HCT116 (cell line): ENCODE measurements around the gene NEMP2. TPM values are rescaled to one million over a fixed set of nuclear protein-coding genes. Genes with fewer than 3 reads are reported as not detected.

ENCODE experiments used
- ATAC-seq: fragments of 200-7000 bp; cut with Tn5 transposase; 2 replicates; pipeline ENCODE4 v1.9.1; 2020; ENCODE audit warnings: mild to moderate bottlenecking, moderate library complexity
- BruUV-seq: library from RNA; stranded (reverse); fragments of 400-500 nt; replicated peaks from 2 replicates; lab custom pipeline; 2021; lab: Mats Ljungman, UMichigan
- CTCF ChIA-PET: fragments of 300-600 bp; sonication (Branson Sonifier 250); formaldehyde crosslinking; loops from one replicate; lab custom pipeline; 2021; ENCODE audit warnings: antibody characterized with exemption; lab: Charles Lee
- POLR2A ChIA-PET: fragments of 300-600, 350-600 bp; sonication (Branson Sonifier 250); formaldehyde crosslinking; loops from one replicate; lab custom pipeline; 2021; ENCODE audit warnings: antibody characterized with exemption; lab: Charles Lee
- RAD21 ChIA-PET, 2 experiments: fragments of 300-600 bp; sonication (Branson Sonifier 250); formaldehyde crosslinking; loops; one replicate each; lab custom pipeline; 2023; ENCODE audit warnings: low total read pairs in 2 of 2; ENCODE audit not compliant: uncharacterized antibody in 2 of 2, unreplicated experiment in 2 of 2, low non-redundant PET in 1 of 2; lab: Charles Lee
- DNase-seq: peaks from one replicate; pipeline ENCODE4 v3.0.0-alpha.2; 2010; ENCODE audit warnings: low read depth, low spot score
- H2AFZ ChIP-seq: fragments of 200-600 bp; shearing (Covaris generic), sonication (generic); 2 replicates; pipeline ENCODE4 v1.6.1; 2017; ENCODE audit warnings: low read depth, mixed run types, mixed read lengths, antibody characterized with exemption, low read length; ENCODE audit not compliant: poor library complexity, severe bottlenecking
- H3K27ac ChIP-seq: 2 replicates; pipeline ENCODE4 v1.5.1; 2012; ENCODE audit warnings: low read depth, low read length
- H3K27me3 ChIP-seq: fragments of 200-600 bp; sonication (generic); 2 replicates; pipeline ENCODE4 v1.6.1; 2016; ENCODE audit warnings: mixed run types, low read length, mixed read lengths; ENCODE audit not compliant: insufficient read depth
- H3K36me3 ChIP-seq, 2 experiments: fragments of 200-500 bp in 1 of 2; fragments of 200-600 bp in 1 of 2; sonication (Bioruptor generic) in 1 of 2; sonication (generic) in 1 of 2; 2 replicates each; pipeline versions ENCODE4 v1.5.1 to v1.6.1; 2014 to 2016; ENCODE audit warnings: low read length in 2 of 2, inconsistent platforms in 1 of 2, mixed read lengths in 1 of 2, mixed run types in 1 of 2; ENCODE audit not compliant: insufficient read depth in 2 of 2, control insufficient read depth in 1 of 2
- H3K4me1 ChIP-seq, 2 experiments: fragments of 200-600 bp in 1 of 2; sonication (generic) in 1 of 2; 2 replicates each; pipeline versions ENCODE4 v1.5.1 to v1.6.1; 2012 to 2017; ENCODE audit warnings: low read length in 2 of 2, inconsistent platforms in 1 of 2, mild to moderate bottlenecking in 1 of 2, mixed read lengths in 1 of 2, mixed run types in 1 of 2, moderate library complexity in 1 of 2; ENCODE audit not compliant: insufficient read depth in 2 of 2, control insufficient read depth in 1 of 2
- H3K4me2 ChIP-seq: fragments of 200-600 bp; sonication (generic); 2 replicates; pipeline ENCODE4 v1.6.1; 2017; ENCODE audit warnings: mixed run types, low read length, mixed read lengths
- H3K4me3 ChIP-seq, 2 experiments: fragments of 200-600 bp in 1 of 2; sonication (generic) in 1 of 2; replicated peaks in 1 of 2; 2 replicates each; pipeline ENCODE4 v1.5.1; 2011 to 2016; ENCODE audit warnings: low read length in 2 of 2, control low read depth in 1 of 2, low read depth in 1 of 2, mild to moderate bottlenecking in 1 of 2, mixed read lengths in 1 of 2, mixed run types in 1 of 2
- H3K79me2 ChIP-seq: fragments of 200-600 bp; sonication (generic); 2 replicates; pipeline ENCODE4 v1.6.1; 2017; ENCODE audit warnings: mild to moderate bottlenecking, mixed run types, low read length, moderate library complexity, mixed read lengths; ENCODE audit not compliant: insufficient read depth
- H3K9ac ChIP-seq: fragments of 200-600 bp; sonication (generic); 2 replicates; pipeline ENCODE4 v1.6.1; 2016; ENCODE audit warnings: low read length, mixed read lengths
- H3K9me2 ChIP-seq: fragments of 200-600 bp; sonication (generic), shearing (Covaris generic); 2 replicates; pipeline ENCODE4 v1.6.1; 2017; ENCODE audit warnings: mixed run types, mild to moderate bottlenecking, moderate library complexity; ENCODE audit not compliant: insufficient read depth
- H3K9me3 ChIP-seq, 2 experiments: fragments of 200-500 bp in 1 of 2; fragments of 200-600 bp in 1 of 2; sonication (Bioruptor generic) in 1 of 2; sonication (generic) in 1 of 2; 2 replicates each; pipeline ENCODE4 v1.6.1; 2014 to 2017; ENCODE audit warnings: low read length in 2 of 2, mixed read lengths in 2 of 2, inconsistent platforms in 1 of 2, low read depth in 1 of 2, mild to moderate bottlenecking in 1 of 2, mixed run types in 1 of 2, moderate library complexity in 1 of 2; ENCODE audit not compliant: control insufficient read depth in 1 of 2, insufficient read depth in 1 of 2
- H4K20me1 ChIP-seq: fragments of 200-600 bp; sonication (generic), shearing (Covaris generic); 2 replicates; pipeline ENCODE4 v1.6.1; 2017; ENCODE audit warnings: mixed run types, mild to moderate bottlenecking, moderate library complexity; ENCODE audit not compliant: insufficient read depth
- ATF3 ChIP-seq: IDR thresholded peaks from 2 replicates; pipeline ENCODE4 v1.6.1; 2012
- CBX3 ChIP-seq: IDR thresholded peaks from 2 replicates; pipeline ENCODE4 v1.6.1; 2012; ENCODE audit warnings: low read depth
- CEBPB ChIP-seq: IDR thresholded peaks from 2 replicates; pipeline ENCODE4 v1.6.1; 2012; ENCODE audit warnings: low read depth
- EGR1 ChIP-seq: IDR thresholded peaks from 2 replicates; pipeline ENCODE4 v1.6.1; 2012; ENCODE audit warnings: low read depth
- ELF1 ChIP-seq: IDR thresholded peaks from 2 replicates; pipeline ENCODE4 v1.6.1; 2012; ENCODE audit warnings: low read depth, borderline replicate concordance
- EZH2 ChIP-seq: fragments of 200-600 bp; sonication (generic); IDR thresholded peaks from 2 replicates; pipeline ENCODE4 v1.6.1; 2017; ENCODE audit warnings: antibody characterized with exemption, mixed run types
- EZH2phosphoT487 ChIP-seq: fragments of 200-600 bp; IDR thresholded peaks from 2 replicates; pipeline ENCODE4 v1.6.1; 2018; ENCODE audit warnings: antibody characterized with exemption, borderline replicate concordance
- MAX ChIP-seq: IDR thresholded peaks from 2 replicates; pipeline ENCODE4 v1.6.1; 2012
- POLR2A ChIP-seq: IDR thresholded peaks from 2 replicates; pipeline ENCODE4 v1.7.0; 2011; ENCODE audit warnings: borderline replicate concordance; ENCODE audit not compliant: insufficient read depth, insufficient read length; ENCODE audit errors: extremely low read depth
- POLR2AphosphoS5 ChIP-seq: IDR thresholded peaks from 2 replicates; pipeline ENCODE4 v1.6.1; 2011; ENCODE audit warnings: mild to moderate bottlenecking, low read depth, low read length, moderate library complexity
- RAD21 ChIP-seq: IDR thresholded peaks from 2 replicates; pipeline ENCODE4 v1.6.1; 2012; ENCODE audit warnings: low read depth, mild to moderate bottlenecking
- REST ChIP-seq: IDR thresholded peaks from 2 replicates; pipeline ENCODE4 v1.6.1; 2012; ENCODE audit warnings: low read depth
- SIN3A ChIP-seq: IDR thresholded peaks from 2 replicates; pipeline ENCODE4 v1.6.1; 2012; ENCODE audit warnings: low read depth
- SP1 ChIP-seq: IDR thresholded peaks from 2 replicates; pipeline ENCODE4 v1.6.1; 2012; ENCODE audit warnings: low read depth
- TCF7L2 ChIP-seq: IDR thresholded peaks from 2 replicates; pipeline ENCODE4 v1.7.0; 2011; ENCODE audit warnings: borderline replicate concordance, inconsistent platforms; ENCODE audit not compliant: insufficient read depth, insufficient read length; ENCODE audit errors: extremely low read depth
- YY1 ChIP-seq: IDR thresholded peaks from 2 replicates; pipeline ENCODE4 v1.6.1; 2011; ENCODE audit warnings: low read length, low read depth, moderate library complexity, mild to moderate bottlenecking; ENCODE audit not compliant: insufficient replicate concordance; ENCODE audit errors: extremely low read depth
- ZBTB33 ChIP-seq: IDR thresholded peaks from 2 replicates; pipeline ENCODE4 v1.6.1; 2011; ENCODE audit warnings: mild to moderate bottlenecking, low read length, moderate library complexity; ENCODE audit not compliant: insufficient replicate concordance; ENCODE audit errors: extremely low read depth
- ZNF274 ChIP-seq: fragments of 200-500 bp; sonication (Bioruptor generic); IDR thresholded peaks from 2 replicates; pipeline ENCODE4 v1.6.1; 2014; ENCODE audit warnings: mild to moderate bottlenecking, low read depth, low read length, inconsistent platforms
- intact Hi-C: fragments of 100-400 bp; cut with micrococcal nuclease; formaldehyde crosslinking; loops from 2 replicates; pipeline ENCODE4 v1.10.0; 2022
- total RNA-seq: library from RNA; stranded (reverse); gene quantifications from one replicate; pipeline ENCODE4 v1.2.1, GENCODE V29; 2021; ENCODE audit not compliant: unreplicated experiment

The NEMP2 gene
- total RNA-seq, 1 experiment from 2014 or later: 8.6 TPM

GRCh38 chr2:190503088-190503487, 31.4 kb downstream of the NEMP2 start:
- no peaks in the 10 kb centered on the region for H4K20me1 ChIP-seq
- no peak for DNase-seq
- no TSS peak for BruUV-seq
- H3K4me3 ChIP-seq: no peak overlapping the region
- H3K9me3 ChIP-seq: no peaks in the 10 kb centered on the region
- intact Hi-C loops: no loop called here
- POLR2A ChIA-PET: no interaction called here
- H3K27me3 ChIP-seq: no peaks in the 10 kb centered on the region
- H2AFZ ChIP-seq: no peak overlapping the region
- no peak overlapping the region for H3K27ac ChIP-seq
- CTCF ChIA-PET: no interaction called here
- H3K4me1 ChIP-seq: peaks cover 2 to 5% of the 10 kb centered on the region in 2 experiments; a peak in 2 of 4 replicates
- no peak for ATAC-seq
- H3K9me2 ChIP-seq: no peaks in the 10 kb centered on the region
- H3K9ac ChIP-seq: no peak overlapping the region
- TF ChIP-seq SIN3A (no peak), TCF7L2 (no peak), ZNF274 (no peak), ZBTB33 (no peak), ATF3 (no peak), SP1 (no peak), EGR1 (no peak), POLR2A (no peak), EZH2 (no peak), CBX3 (no peak), YY1 (no peak), REST (no peak), CEBPB (no peak), MAX (no peak), EZH2phosphoT487 (no peak), ELF1 (no peak), RAD21 (no peak), POLR2AphosphoS5 (no peak)
- RAD21 ChIA-PET: no interaction called here
- no peaks in the 10 kb centered on the region for H3K79me2 ChIP-seq
- H3K4me2 ChIP-seq: no peak overlapping the region
- no peaks in the 10 kb centered on the region for H3K36me3 ChIP-seq
